ENCODE data around the gene PIAS3.
A peak's percentile ranks its signal among the peaks of the same experiment; 100 is the strongest.
"Not testable (repeated sequence)": the region's sequence is repeated elsewhere in the genome, so short reads cannot be mapped to it uniquely, and the experiment has no call there.

Gene PIAS3

DNA sequence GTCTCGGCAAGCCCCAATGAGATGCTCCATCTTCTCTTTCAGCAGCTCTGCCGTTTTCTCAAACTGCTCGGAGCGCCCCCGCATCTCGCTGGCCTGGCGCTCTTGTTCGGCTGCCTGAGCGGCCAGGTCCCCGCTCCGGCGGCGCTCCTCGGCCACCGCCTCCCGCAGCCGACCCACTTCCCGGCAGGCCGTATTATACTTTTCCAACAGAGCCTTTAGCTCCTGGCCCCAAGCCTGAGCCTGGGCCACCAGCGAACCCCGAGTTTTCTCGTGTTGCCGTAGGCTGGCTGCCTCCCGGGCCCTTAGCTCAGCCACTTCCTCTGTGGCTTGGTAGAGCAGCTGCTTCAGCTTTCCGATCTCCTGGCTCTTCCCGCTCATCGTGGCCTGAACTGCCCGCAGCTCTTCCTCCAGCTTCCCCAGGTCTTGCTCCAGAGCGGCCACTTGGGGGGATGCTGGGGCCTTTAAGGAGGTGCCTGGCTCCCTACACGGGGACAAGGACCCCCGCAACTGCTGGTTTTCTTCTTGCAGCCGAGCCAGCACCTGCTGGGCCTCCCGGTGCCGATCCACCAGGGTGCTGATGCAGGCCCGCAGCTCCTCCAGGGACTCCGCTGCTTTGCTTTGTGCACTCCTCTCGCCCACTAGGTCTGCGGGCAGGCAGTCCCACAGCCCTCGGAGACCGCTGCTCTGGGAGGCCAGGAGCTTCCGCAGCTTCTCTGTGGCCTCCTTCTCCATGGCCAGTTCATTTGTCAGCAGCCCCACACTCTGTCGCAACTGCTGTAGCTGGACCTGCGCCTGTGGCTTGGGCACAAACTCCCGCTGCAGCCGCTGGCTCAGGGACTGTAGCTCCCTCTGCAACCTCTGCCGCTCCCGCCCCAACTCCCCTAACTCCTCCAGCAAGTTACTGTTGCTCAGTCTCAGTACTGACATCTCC is 13.4 kb upstream of the PIAS3 start:
- DNase-seq, result no peak

DNA sequence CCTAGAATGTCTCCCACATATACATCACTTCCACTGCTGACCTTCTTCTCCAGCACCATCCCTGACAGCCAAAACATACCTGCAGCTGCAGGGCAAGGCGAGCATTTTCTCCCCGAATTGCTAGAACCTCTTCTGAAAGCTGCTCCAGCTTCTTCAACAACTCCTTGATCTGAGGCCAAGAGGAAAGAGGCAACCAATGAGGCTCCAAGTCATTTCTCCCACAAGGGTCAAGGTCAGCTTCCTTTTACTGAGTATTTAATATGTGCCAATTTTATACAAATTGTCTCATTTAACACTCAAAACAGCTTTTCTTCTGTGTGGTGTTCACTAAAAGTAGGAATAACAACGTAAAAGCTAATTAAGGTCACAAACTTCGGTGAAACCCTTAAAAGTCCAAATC is 9.4 kb upstream of the PIAS3 start:
- no peak for DNase-seq

DNA sequence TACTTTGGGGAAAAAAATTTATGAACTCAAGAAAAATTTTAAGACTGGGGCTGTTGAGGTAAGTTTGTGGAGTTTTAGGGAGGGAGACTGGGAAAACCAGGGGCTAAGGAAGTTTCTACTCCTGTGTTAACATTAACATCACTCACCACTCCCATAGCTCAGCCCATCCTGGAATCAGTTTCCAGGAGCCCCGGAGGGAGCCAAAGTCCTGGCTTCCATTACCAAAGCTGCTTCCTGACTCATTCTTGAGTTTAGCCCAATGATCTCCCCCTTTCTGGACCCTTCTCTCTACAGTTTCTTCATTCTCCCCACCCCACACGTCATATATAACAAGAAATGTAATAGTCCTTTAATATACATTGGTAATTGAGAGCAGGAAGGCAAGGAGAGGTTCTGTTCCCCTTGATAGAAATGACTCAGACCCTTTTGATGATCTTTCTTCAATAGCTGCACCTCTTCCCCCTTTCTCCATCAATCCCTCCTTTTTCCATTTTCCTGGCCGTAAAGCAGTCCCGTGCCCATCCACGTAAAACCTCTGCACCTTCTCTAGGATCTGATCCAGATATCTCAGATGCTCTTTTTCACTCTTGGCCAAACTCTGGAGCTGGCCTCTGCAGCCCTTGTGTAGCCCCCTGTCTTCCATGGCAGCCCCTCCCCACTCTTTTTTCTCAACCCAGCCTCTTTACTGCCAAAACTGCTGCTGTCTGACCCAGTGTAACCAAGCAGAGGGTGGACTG is 4.6 kb upstream of the PIAS3 start:
- DNase-seq, result no peak

DNA sequence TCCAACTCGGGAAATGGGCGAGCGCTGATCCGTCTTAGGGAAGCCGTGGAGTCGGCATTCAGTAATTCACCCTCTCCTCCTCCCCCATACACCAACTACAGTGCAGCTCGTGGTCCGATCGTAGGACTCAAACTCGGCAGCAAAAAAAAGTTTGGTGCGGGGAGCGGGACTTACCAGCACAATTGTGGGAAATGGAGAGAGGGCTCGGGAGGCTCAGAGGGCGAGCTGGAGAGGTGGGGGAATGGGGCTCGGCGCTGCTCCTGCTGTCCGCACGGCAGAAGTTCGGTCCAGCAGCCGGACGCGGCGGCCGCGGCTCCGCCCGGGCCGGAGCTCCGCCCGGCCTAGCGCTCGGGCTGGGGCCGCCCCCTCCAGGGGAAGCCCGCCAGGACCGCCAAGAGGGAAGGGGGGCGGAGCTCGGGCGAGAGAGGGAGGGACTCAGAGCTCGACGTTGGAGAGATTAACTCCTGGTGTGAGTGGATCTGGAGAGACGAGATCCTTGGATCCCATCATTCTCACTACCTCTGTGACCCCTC is 676 bp upstream of the PIAS3 start:
- peak; percentile 74 for DNase-seq

- DNase-seq, result peak; percentile 81
Observed at GRCh38 chr1:145858238-145858900, 512 bp downstream of the PIAS3 start.

GRCh38 chr1:145857170-145857569 is 1.7 kb downstream of the PIAS3 start:
- no peak for DNase-seq

DNA sequence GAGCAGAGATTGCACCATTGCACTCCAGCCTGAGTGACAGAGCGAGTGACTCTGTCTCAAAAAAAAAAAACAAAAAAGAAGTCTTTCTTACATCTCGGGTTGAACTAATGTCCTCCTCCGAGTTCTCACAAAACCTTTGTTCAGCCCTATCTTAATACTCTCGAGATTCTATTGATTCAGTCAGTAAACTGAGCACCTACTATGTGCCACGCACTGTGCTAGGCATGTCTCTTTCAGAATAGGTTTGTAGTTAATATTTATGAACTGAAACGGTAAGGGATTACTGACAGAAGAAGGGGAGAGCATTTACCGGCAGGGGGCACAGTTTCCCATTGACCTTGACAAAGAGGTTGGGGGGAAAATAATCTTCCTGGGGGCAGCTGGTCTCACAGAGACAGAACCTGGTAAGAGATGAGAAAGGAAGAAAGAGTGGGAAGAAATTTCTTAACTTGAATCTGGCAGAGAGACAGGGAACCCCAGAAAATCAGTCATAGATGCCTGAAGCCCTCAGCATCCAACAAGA is 3.4 kb downstream of the PIAS3 start:
- DNase-seq, result no peak

- no peak for DNase-seq
Observed at GRCh38 chr1:145849356-145850160, 9.3 kb downstream of the PIAS3 start.

- DNase-seq, result no peak
Observed at GRCh38 chr1:145847827-145848226, 11.1 kb downstream of the PIAS3 start.

DNA sequence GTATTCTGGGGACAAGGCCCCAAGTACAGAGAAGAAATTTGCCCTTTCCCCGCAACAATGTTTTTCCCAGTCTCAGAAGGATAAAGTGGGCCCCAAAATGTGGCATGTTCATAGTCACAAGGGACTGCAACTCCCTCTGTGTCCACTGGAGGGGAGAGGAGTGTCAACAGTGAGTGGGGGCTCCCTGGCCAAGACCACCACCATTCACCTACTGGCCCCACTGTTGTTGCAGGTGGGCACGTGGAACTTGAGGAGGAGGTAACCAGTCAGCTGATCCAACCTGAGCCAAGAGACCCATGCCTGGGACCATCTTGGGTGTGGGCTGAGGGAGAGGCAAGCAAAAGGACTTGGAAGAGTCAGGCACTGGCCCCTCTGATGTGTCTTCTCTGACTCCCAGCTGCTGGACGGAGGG is 12.7 kb downstream of the PIAS3 start:
- DNase-seq, result no peak

DNA sequence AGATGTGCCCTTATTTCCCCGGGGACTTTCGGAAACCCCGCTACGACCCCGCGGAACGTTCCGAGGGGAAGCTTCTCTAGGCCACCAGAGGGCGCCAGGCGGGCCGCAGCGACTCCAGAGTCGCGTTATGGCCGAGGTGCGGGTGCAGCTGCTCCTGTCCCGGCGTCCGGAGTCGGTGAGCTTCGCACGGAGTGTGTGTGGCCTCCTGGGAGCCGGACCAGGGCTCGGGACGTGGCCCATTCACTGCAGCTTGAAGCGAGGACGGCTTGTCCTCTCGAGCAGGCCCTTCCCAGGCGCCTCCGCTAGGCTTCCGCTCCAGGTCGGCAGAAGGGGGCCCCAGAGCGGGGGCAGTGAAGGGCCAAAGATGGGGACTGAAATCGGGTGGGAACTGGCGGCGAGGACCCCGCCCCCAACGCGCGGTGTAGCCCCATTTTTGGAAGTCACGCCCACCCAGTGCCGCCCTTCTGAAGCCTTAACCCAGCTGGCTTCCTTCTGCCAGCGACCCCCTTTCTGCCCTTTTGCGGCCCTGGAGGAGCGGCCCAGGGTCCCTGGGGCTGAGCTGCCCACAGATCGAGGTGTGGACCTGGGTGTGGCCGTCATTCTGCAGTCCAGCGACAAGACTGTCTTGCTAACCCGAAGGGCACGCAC is 13.2 kb downstream of the PIAS3 start, which contains the start of gene NUDT17:
Gene NUDT17, plus strand, starts transcription at position 117 of the 648 bp plus-strand sequence. Its CDS starts 11 bp downstream, at position 128.
- DNase-seq, result peak; percentile 78

- no peak for DNase-seq
Observed at GRCh38 chr1:145845144-145845513, 13.8 kb downstream of the PIAS3 start.

DNA sequence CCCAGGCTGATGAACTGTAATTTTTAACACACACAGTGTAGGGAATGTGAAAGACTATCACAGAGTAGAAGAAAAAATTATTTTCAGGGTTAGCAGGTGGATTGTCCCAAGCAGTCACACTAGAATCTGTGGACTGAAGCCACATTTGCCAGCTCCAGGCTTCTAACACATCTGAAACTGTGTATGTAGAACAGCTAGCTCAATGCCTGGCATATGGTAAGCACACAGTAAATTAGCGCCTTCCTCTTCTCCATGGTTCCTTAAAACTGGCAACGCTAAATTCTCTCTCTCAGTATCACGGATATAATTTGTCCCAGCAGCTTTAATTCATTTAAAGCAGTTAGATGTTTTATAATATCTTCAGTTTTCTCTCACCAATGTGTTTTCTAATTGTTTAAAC is 15.8 kb downstream of the PIAS3 start:
- no peak for DNase-seq

DNA sequence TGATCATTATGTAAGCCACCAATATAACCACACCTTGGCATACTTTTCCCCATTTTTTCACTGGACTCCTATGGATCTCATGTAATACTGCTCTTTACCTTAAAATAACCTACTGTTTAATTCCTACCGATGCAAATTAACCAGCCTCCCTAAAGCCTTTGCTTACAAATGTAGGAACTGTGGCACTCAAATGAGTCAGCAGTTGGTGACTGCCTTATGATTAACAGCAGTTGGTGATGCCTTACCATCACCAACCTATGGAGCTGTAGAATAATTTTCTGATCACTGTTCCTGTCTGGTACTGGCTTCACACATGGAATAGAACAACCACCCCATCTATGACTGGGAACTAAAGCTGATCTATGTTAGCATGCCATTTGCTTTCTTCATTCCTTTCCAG is 21.2 kb downstream of the PIAS3 start:
- DNase-seq, result no peak

DNA sequence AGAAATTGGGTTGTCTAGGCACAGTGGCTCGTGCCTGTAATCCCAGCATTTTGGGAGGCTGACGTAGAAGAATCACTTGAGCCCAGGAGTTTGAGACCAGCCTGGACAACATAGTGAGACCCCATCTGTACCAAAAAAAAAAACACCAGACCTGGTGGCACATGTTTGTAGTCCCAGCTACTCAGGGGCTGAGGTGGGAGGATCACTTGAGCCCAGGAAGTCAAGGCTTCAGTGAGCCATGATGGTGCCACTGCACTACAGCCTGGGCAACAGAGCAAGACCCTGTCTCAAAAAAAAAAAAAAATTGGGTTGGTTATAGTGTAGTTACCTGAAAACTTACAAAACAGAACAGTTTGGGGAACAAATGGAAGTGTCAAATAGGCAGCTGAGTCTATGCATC is 28.1 kb downstream of the PIAS3 start:
- DNase-seq, result not testable (repeated sequence)

GRCh38 chr1:145828367-145829026 is 30.4 kb downstream of the PIAS3 start:
- DNase-seq, result no peak

DNA sequence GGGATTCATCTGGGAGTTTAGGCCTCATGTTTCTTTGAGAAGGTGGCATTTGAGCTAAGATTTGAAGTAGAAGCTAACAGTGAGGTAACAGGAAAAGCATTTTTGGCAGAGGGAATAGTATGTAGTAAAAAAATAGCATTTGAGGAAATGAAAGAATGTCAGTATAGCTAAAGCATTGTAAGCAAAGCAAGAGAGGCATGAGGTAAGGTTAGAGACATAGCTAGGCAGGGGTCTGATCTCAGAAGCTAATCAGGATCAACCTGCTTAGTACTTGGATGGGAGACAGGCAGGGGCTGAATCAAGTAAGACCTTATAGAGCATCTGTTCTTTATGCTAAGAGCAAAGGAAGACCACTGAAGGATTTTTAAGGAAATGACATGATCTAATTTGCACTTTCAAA is 30.9 kb downstream of the PIAS3 start:
- DNase-seq, result no peak

- no peak for DNase-seq
Observed at GRCh38 chr1:145826030-145826429, 32.9 kb downstream of the PIAS3 start.

- DNase-seq, result peak; percentile 32
Observed at GRCh38 chr1:145824499-145824842, 34.4 kb downstream of the PIAS3 start.

- DNase-seq, result peak; percentile 94
Observed at GRCh38 chr1:145823565-145824498, 35.0 kb downstream of the PIAS3 start, which contains the start of the genes POLR3C and RNF115. POLR3C (plus strand) TSS chr1:145824200; CDS start chr1:145825777, 1,577 bp downstream. RNF115 (minus strand) TSS chr1:145824095; CDS start chr1:145823873, 222 bp downstream.

All from SHP77 treated with DMSO at 0.1 percent for 48 hours (cell line).